ENCODE data around the gene OR10Z1. TPM values are rescaled to one million over a fixed set of nuclear protein-coding genes. Genes with fewer than 3 reads are reported as not detected.

OR10Z1 gene
- total RNA-seq, 6 donors from 2014 or later = not detected

- Histone ChIP-seq H3K27ac (no peak overlapping the region), H3K4me1 (no peaks in the 10 kb centered on the region), H3K4me3 (no peak overlapping the region), H3K9me3 (no peaks in the 10 kb centered on the region), H3K27me3 (no peaks in the 10 kb centered on the region), H3K36me3 (no peaks in the 10 kb centered on the region)
- no peak for TF ChIP-seq POLR2A (IDR thresholded peaks at IDR 0.05)
- TF ChIP-seq CTCF (IDR thresholded peaks at IDR 0.05) = no peak
- TF ChIP-seq EP300 (IDR thresholded peaks at IDR 0.05) = no peak
- no peak for TF ChIP-seq POLR2AphosphoS5 (IDR thresholded peaks at IDR 0.05)
- ATAC-seq (ENCODE audit: low FRiP score in 2 of 2) = no peak
- DNase-seq = no peak
Measured at GRCh38 chr1:158638904-158639303, 33.8 kb downstream of the OR10Z1 start.

- Histone ChIP-seq H3K27me3 (no peaks in the 10 kb centered on the region), H3K27ac (no peak overlapping the region), H3K36me3 (no peaks in the 10 kb centered on the region), H3K9me3 (no peaks in the 10 kb centered on the region), H3K4me3 (no peak overlapping the region), H3K4me1 (no peaks in the 10 kb centered on the region)
- 43 to 58% methylated on average over 2 of the region's 2 CpGs for WGBS, 2 donors
- TF ChIP-seq POLR2A (IDR thresholded peaks at IDR 0.05) = no peak
- no peak for TF ChIP-seq CTCF (IDR thresholded peaks at IDR 0.05)
- TF ChIP-seq POLR2AphosphoS5 (IDR thresholded peaks at IDR 0.05) = no peak
- TF ChIP-seq EP300 (IDR thresholded peaks at IDR 0.05) = no peak
- ATAC-seq (ENCODE audit: low FRiP score in 2 of 2) = peak in 1 of 2 donors; percentile 49
- no peak for DNase-seq
Measured at GRCh38 chr1:158644449-158644848, 39.4 kb downstream of the OR10Z1 start.

- no peak overlapping the region for H3K27ac ChIP-seq
- H3K27me3 ChIP-seq = no peaks in the 10 kb centered on the region
- no peaks in the 10 kb centered on the region for H3K9me3 ChIP-seq
- no peak overlapping the region for H3K4me3 ChIP-seq
- 83 to 91% methylated on average over 1 of the region's 1 CpG for WGBS, 2 donors
- H3K36me3 ChIP-seq = no peaks in the 10 kb centered on the region
- DNase-seq (no peak), ATAC-seq (ENCODE audit: low FRiP score in 2 of 2) (no peak)
- no peaks in the 10 kb centered on the region for H3K4me1 ChIP-seq
- TF ChIP-seq EP300 (IDR thresholded peaks at IDR 0.05) = no peak
- no peak for TF ChIP-seq POLR2AphosphoS5 (IDR thresholded peaks at IDR 0.05)
- TF ChIP-seq CTCF (IDR thresholded peaks at IDR 0.05) = no peak
Measured at GRCh38 chr1:158646465-158646864, 41.4 kb downstream of the OR10Z1 start.

- H3K36me3 ChIP-seq = no peaks in the 10 kb centered on the region
- DNase-seq (no peak), ATAC-seq (ENCODE audit: low FRiP score in 2 of 2) (no peak)
- no peaks in the 10 kb centered on the region for H3K27me3 ChIP-seq
- TF ChIP-seq CTCF (IDR thresholded peaks at IDR 0.05) (no peak), POLR2A (IDR thresholded peaks at IDR 0.05) (no peak), POLR2AphosphoS5 (IDR thresholded peaks at IDR 0.05) (no peak), EP300 (IDR thresholded peaks at IDR 0.05) (no peak)
- H3K4me3 ChIP-seq = no peak overlapping the region
- H3K27ac ChIP-seq = no peak overlapping the region
- no peaks in the 10 kb centered on the region for H3K9me3 ChIP-seq
- H3K4me1 ChIP-seq = no peaks in the 10 kb centered on the region
Measured at GRCh38 chr1:158649052-158649451, 44.0 kb downstream of the OR10Z1 start.

GRCh38 chr1:158652721-158653334, 47.8 kb downstream of the OR10Z1 start:
- 91 to 95% methylated on average over 7 of the region's 7 CpGs for WGBS, 2 donors
- H3K9me3 ChIP-seq = no peaks in the 10 kb centered on the region
- peaks cover 0 to 5% (median 0%) of the 10 kb centered on the region in 4 donors for H3K4me1 ChIP-seq
- DNase-seq (no peak), ATAC-seq (ENCODE audit: low FRiP score in 2 of 2) (no peak)
- no peaks in the 10 kb centered on the region for H3K27me3 ChIP-seq
- no peak for TF ChIP-seq CTCF (IDR thresholded peaks at IDR 0.05)
- no peak for TF ChIP-seq POLR2A (IDR thresholded peaks at IDR 0.05)
- no peak for TF ChIP-seq POLR2AphosphoS5 (IDR thresholded peaks at IDR 0.05)
- TF ChIP-seq EP300 (IDR thresholded peaks at IDR 0.05) = no peak
- no peaks in the 10 kb centered on the region for H3K36me3 ChIP-seq
- H3K27ac ChIP-seq = no peak overlapping the region
- no peak overlapping the region for H3K4me3 ChIP-seq
